ENCODE measurements around the gene PRDM16. TPM values are rescaled to one million over a fixed set of nuclear protein-coding genes. Genes with fewer than 3 reads are reported as not detected.
A peak's percentile ranks its signal among the peaks of the same experiment; 100 is the strongest.

Gene PRDM16
- total RNA-seq, 4 donors from 2014 or later: 5.4 to 13.2 (median 7.7) TPM

DNA sequence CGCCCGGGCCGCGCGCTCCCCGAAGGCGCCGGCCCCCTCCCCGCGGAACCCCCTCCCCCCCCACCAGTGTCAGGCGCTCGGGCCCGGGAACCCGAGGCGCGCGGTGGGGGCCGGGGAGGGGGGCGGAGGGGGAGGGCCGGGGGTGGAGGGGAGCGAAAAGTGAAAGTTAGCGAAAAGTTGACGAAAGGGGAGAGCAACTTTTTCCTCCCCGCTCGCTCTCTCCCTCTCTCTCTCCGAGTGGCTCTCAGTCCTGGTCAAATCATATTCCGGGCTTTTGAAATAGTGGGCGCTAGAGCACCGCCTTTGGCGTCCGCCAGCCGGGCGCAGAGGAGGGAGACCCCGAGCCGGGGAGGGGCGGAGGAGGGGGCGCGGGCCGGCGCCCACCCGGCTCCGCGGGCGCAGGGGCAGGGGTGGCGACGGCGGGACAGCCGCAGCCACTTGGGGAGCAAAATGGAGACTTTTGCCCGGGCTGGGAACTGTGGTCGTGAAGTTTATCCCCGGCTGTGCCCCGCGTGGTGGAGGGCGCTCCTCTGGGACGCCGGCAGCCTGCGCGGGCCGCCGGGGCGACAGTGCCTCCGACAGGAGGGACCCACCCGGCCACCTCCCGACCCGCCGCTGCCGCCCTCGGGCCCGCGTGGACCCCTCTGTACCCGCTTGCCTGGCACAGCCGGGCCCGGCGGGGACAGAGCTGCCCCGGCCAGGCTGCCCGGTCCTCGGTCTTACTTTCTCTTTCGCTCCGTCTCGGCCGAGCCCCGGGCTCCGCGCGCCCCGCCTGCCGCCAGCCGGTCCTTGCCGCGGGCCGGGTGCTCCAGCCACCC, 697 bp downstream of the PRDM16 start:
- DNase-seq: peak in 1 of 3 donors; percentile 66
- no peaks in the 10 kb centered on the region for H3K36me3 ChIP-seq
- H3K4me1 ChIP-seq: peaks cover 0 to 35% (median 11%) of the 10 kb centered on the region in 4 donors
- H3K4me3 ChIP-seq: peak overlapping the region; percentile 51 to 99 (median 70)
- H3K9me3 ChIP-seq: no peaks in the 10 kb centered on the region
- H3K27me3 ChIP-seq: peaks cover 0 to 47% of the 10 kb centered on the region in 2 donors
- peak overlapping the region; percentile 17 to 80 (median 59) for H3K27ac ChIP-seq
- TF ChIP-seq, protein P1, sequence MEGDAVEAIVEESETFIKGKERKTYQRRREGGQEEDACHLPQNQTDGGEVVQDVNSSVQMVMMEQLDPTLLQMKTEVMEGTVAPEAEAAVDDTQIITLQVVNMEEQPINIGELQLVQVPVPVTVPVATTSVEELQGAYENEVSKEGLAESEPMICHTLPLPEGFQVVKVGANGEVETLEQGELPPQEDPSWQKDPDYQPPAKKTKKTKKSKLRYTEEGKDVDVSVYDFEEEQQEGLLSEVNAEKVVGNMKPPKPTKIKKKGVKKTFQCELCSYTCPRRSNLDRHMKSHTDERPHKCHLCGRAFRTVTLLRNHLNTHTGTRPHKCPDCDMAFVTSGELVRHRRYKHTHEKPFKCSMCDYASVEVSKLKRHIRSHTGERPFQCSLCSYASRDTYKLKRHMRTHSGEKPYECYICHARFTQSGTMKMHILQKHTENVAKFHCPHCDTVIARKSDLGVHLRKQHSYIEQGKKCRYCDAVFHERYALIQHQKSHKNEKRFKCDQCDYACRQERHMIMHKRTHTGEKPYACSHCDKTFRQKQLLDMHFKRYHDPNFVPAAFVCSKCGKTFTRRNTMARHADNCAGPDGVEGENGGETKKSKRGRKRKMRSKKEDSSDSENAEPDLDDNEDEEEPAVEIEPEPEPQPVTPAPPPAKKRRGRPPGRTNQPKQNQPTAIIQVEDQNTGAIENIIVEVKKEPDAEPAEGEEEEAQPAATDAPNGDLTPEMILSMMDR (IDR thresholded peaks at IDR 0.05): peak in 3 of 6 experiments; percentile 29 to 34 (median 30)
- TF ChIP-seq POLR2A (IDR thresholded peaks at IDR 0.05): no peak

DNA sequence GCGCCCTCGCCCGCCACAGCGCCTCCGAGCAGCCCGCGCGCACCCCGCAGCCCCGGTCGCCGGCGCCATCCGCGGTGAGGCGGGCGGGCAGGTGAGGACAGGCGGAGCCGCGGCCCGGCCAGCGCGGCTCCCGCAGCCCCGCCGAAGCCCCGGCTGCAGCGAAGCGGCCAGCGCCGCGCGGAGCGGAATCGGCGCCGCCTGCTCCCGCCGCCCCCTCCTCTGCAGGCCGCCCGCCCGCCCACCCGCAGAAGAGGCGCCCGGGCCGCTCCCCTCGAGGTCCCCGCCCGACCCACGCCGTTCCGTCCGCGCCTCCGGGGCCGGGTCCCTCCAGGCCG, 1.3 kb downstream of the PRDM16 start:
- peak overlapping the region in 1 of 4 donors; percentile 59 for H3K27ac ChIP-seq
- H3K27me3 ChIP-seq: peaks cover 0 to 41% of the 10 kb centered on the region in 2 donors
- H3K36me3 ChIP-seq: no peaks in the 10 kb centered on the region
- DNase-seq: no peak
- peak overlapping the region; percentile 51 to 99 (median 70) for H3K4me3 ChIP-seq
- no peaks in the 10 kb centered on the region for H3K9me3 ChIP-seq
- H3K4me1 ChIP-seq: peaks cover 0 to 35% (median 11%) of the 10 kb centered on the region in 4 donors
- no peak for TF ChIP-seq POLR2A (IDR thresholded peaks at IDR 0.05)
- TF ChIP-seq, protein P1 (IDR thresholded peaks at IDR 0.05): no peak

DNA sequence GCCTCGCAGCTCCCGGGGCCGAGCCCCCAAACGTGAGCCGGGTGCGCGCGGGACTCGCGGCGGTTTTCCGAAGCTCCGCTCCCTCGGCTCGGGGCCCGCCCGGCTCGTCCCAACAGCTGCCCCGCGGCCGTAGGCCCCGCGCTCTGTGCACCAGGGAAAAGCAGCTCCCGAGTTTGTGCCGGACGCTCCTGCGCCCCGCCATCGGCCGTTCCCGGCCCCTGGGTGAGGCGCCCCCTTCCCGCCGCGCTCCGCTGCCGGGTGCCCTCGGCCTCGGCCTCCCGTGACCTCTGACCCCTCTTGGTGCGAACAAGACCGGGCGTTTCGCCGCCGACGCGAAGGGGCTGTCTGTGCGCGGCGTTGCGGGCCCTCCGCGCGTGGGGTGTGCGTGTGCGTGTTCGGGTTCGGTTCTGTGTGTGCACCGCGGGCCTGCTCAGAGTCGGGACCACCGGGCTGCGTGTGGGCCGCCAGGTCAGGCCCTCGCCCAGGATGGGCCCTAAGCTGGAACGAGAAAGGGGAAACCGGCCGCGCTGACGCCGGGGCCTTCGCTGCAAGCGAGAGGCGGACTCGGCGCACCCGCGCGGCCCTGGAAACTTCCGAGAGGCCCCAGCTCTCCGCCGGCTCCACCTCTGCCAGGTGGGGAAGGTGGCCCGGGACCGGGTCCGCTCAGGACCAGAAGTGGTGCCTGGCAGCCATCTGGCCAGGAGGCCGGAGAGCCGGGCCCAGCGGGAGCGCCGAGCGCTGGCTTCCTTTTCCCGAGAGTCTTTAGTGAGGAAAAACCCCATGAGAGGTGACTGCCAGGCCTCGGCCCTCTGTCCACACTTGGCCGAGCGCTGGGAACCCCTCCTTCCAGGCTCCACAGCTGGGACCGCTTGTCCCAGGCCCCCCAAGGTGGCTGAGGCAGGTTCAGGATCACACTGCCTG, 1.9 kb downstream of the PRDM16 start:
- H3K4me3 ChIP-seq: peak overlapping the region; percentile 21 to 99 (median 68)
- H3K27me3 ChIP-seq: peaks cover 0 to 37% of the 10 kb centered on the region in 2 donors
- peaks cover 0 to 35% (median 11%) of the 10 kb centered on the region in 4 donors for H3K4me1 ChIP-seq
- peak in 1 of 3 donors; percentile 49 for DNase-seq
- no peaks in the 10 kb centered on the region for H3K36me3 ChIP-seq
- no peak for TF ChIP-seq POLR2A (IDR thresholded peaks at IDR 0.05)
- TF ChIP-seq, protein P1 (IDR thresholded peaks at IDR 0.05): no peak
- H3K27ac ChIP-seq: peak overlapping the region in 1 of 4 donors; percentile 59
- H3K9me3 ChIP-seq: no peaks in the 10 kb centered on the region

DNA sequence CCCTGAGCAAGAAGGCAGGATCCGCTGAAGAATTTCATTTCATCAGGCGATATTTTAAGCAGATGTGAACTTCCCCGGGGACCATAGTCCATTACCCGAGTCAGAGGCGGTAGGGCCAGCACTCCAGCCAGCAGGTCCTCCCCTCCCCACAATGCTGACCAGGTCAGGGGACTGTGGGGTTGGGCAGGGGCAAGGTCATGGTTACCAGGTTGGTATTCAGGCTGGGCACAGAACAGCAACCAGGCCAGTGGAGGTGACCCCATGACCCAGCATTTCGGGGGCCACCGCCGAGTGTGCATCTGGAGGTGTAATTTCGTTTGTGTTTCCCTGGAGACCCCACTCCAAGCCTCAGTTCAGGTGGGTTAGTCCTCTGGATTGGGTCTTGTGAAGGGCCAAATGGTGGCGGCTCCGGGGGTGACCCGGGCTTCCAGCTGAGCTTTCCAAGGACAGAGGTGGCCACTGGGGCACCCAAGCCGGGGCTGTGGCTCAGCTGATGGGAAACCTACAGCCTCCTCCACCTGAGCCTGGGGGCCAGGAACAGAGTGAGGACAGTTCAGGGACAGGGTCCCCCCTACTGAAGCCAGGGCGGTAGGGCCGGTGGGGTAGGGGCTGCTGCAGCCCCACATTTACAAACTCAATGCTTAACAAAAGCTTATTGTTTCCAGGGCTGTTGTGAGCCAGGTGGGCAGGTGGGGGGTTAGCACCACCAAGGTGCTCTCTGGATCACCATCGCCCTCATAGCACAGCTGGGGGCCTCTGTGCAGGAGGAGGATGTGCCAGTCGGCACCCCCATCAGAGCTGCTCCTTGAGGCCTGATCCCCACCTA, 2.8 kb downstream of the PRDM16 start:
- H3K4me3 ChIP-seq: peak overlapping the region in 1 of 4 donors; percentile 99
- no peaks in the 10 kb centered on the region for H3K9me3 ChIP-seq
- H3K27me3 ChIP-seq: peaks cover 0 to 30% of the 10 kb centered on the region in 2 donors

More for the DNA sequence above, 2.8 kb downstream of the PRDM16 start:
- Histone ChIP-seq H3K36me3 (no peaks in the 10 kb centered on the region), H3K27ac (no peak overlapping the region), H3K4me1 (peaks cover 0 to 35% (median 11%) of the 10 kb centered on the region in 4 donors)
- no peak for DNase-seq
- TF ChIP-seq, protein P1 (IDR thresholded peaks at IDR 0.05): no peak
- TF ChIP-seq POLR2A (IDR thresholded peaks at IDR 0.05): no peak
